NCI-H187 treated with DMSO at 0.1 percent for 48 hours (cell line): ENCODE measurements around the gene ACAA1.
"Not testable (repeated sequence)": the region's sequence is repeated elsewhere in the genome, so short reads cannot be mapped to it uniquely, and the experiment has no call there.

ENCODE experiments used
- DNase-seq: peaks from one replicate; lab custom pipeline; 2025; lab: John Stamatoyannopoulos, UW

The ACAA1 gene

DNA sequence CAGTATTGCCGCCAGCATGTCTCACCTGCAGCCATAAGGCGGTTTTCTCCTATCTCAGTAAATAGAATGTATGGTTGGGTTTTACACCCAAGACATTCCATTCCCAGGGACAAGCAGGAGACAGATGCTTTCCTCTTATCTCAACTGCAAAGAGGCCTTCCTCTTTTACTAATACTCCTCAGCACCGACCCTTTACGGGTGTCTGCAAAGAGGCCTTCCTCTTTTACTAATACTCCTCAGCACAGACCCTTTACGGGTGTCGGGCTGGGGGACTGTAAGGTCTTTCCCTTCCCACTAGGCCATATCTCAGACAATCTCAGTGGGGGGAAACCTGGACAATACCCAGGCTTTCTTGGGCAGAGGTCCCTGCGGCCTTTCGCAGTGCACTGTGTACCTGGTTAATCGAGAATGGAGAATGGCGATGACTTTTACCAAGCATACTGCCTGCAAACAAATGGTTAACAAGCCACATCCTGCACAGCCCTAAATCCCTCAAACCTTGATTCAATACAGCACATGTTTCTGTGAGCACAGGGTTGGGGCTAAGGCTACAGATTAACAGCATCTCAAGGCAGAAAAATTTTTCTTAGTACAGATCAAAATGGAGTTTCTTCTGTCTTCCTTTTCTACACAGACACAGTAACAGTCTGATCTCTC is 1.2 kb downstream of the ACAA1 start:
- not testable (repeated sequence) for DNase-seq

DNA sequence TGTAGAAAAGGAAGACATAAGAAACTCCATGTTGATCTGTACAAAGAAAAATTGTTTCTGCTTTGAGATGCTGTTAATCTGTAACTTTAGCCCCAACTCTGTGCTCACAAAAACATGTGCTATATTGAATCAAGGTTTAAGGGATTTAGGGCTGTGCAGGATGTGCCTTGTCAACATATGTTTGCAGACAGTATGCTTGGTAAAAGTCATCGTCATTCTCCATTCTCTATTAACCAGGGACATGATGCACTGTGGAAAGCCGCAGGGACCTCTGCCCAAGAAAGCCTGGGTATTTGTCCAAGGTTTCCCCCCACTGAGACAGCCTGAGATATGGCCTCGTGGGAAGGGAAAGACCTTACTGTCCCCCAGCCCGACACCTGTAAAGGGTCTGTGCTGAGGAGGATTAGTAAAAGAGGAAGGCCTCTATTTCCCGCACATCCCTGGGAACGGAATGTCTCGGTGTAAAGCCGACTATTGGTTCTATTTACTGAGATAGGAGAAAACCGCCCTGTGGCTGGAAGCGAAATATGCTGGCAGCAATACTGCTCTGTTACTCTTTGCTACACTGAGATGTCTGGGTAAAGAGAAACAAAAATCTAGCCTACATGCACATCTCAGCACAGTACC is 2.3 kb downstream of the ACAA1 start:
- DNase-seq: not testable (repeated sequence)

DNA sequence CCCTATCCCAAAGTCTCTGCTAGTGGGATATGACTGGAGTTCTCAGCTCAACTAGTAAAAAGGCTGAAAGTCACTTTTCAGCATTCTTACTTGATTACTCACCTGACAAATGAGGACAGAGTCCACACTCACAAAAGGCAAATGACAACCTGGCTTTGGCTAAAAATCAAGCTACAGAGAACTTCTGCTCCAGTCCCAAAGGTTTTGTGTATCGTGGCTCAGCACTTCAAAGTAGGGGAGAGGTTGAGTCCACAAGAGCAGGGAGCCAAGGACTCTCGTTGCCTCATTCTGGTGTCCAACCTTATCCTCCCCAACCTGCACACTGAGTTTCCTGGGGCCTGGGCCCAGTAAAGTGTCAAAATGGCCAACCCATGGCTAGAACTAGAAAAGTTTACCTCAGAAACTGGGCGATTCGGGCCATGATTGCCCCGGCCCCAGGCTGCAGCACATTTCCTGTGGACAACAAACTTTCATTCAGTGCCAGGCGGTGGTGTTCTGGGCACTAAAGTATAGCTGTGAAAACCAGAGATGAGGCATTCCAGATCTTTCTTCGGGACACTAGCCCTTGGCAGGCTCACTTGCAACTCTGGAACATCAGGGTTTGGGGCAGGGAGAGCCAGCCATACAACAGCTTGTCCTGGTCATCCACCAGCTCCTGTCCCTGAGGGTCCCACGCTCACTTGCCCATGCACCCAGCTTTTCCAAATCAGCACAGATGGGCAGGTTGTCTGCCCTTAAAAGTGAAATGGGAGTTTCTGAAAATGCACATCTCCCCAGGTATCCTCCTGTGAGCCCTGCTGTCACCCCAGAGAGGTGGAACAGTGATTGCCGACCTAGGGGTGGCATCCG is 3.1 kb downstream of the ACAA1 start:
- no peak for DNase-seq

DNA sequence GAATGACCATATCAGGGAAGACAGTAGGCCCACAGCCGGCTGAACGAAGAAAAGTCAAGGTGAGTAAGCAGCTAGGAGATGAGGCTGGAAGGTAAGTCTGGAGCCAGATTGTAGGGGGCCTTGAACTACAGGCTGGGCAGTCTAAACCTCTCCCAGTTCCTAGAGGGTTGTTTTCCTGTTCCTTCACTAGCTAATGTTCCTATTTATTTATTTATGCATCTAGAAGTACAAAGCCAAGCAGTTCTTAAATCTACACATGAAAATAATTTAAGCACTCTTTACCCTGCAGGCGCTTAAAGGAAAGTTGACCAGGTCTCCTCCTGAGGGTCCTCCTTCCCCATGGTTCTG is 3.7 kb downstream of the ACAA1 start:
- DNase-seq: no peak

DNA sequence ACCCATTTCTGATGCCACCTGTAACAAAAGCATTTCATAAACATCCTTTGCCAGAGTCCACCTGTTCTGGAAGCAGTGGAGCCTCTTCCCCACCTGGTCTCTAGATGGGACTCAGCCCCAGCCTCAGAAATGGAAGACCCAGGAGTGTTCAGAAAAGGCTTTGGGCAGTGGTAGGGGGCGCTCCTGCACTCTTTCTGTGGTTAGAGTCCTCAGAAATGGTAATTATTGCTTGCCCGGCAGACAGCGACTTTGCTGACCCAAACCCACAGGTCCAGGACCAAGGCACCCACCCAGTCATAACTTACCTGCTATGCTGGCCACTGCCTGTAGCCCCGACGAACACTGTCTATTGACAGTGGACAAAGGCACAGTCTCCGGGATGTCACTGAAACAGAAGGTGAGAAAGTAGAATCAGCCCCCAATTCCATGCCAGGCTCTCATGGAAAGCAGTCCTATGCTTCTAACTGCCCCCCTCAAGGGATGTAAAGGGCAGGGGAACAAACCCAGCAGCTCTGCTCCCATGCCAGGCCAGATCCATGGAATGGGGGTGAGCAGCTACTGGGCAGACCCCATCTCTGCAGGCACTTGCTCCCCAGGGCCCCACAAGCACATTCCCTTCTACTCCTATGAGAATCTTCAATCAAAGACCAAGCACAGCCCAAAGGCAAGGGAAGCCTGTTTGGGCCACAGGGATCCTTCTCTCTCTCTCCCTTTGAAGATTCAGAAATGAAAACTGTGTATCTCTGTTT is 5.1 kb downstream of the ACAA1 start:
- no peak for DNase-seq

DNA sequence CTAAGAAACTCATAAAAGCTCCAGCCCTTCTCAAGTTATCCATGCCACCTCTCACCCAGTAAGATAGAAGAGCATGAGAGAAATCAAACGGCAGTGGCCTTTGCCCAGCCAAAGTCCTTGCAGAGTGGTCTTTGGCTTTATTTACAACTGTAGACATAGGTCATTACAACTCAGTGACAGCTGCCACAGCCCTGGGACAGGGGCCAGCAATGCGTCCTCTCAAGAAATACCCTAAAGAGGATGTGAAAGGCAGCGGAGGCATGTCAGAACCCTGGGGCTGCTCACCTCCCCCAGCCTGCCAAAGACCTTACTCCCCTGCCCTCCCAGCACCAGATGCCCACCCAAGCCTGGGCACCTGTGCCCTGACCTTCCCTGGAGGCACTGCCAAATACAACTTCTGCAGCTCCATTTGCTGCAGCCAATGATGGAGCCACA is 6.3 kb downstream of the ACAA1 start:
- DNase-seq: no peak

DNA sequence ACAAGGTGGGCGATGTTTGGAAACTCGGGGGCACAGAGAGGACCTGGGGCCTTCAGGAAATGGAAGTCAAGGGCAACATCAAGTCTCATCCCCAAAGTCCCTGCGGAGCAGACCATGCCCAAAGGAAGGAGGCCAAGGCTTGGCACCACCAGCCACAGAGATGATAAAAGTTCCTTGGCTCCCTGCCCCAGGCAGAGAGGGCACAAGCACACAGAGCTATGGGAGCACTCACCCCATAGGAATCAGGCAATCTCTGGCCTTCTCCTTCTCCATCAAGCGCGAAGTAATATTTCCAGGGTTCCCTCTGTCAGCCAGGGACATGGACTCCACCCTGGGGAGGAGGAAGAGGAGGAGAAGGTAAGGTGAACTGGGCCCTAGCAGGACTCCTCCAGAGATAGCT is 7.9 kb downstream of the ACAA1 start:
- no peak for DNase-seq

DNA sequence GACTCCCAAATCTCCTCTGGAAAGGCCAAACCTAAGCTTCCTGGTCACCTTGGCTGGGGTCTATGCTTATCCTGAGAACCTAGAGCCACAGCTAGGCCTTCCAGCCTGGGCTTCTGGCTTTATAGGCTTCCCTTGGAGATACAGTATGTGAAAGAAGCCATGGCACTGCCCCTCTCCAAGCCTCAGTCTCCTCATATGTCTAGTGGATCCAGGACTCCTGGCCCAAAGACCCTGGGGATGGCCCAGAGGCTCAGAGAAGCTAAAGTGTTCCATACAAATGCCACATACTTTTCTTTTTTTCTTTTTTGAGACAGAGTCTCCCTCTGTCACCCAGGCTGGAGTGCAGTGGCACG is 8.6 kb downstream of the ACAA1 start:
- no peak for DNase-seq

DNA sequence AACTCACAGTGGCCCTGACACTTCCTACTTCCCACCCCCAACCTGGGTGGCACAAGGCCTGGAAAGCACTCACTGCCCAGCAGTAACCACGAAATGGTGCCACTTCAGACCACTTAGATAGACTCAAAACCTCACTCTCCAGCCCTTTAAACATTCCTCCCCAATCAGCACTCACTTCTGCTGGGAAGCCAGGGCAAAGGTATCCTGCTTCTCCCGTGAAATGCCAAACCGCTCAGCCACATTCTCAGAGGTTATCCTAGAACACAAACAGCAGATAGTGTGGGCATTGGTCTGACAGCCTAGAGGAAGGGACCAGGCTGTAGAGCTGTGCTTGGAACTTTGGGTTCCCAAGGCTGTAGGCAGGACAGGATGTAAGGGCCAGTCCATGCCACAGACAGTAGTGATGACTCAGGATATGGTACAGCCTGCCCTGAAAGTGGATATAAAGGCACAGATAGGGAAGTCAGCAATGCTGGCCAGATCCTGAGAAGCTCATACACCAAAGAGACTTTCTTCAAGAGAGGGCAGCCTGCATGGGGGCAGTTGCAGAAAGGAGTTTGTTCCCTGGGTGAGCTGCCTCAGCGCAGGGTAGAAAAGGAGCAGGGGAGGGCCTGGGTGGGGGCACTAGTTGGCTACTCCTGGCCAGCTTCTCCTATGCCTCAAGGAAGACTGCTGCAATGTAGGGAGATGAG is 9.2 kb downstream of the ACAA1 start:
- DNase-seq: no peak

DNA sequence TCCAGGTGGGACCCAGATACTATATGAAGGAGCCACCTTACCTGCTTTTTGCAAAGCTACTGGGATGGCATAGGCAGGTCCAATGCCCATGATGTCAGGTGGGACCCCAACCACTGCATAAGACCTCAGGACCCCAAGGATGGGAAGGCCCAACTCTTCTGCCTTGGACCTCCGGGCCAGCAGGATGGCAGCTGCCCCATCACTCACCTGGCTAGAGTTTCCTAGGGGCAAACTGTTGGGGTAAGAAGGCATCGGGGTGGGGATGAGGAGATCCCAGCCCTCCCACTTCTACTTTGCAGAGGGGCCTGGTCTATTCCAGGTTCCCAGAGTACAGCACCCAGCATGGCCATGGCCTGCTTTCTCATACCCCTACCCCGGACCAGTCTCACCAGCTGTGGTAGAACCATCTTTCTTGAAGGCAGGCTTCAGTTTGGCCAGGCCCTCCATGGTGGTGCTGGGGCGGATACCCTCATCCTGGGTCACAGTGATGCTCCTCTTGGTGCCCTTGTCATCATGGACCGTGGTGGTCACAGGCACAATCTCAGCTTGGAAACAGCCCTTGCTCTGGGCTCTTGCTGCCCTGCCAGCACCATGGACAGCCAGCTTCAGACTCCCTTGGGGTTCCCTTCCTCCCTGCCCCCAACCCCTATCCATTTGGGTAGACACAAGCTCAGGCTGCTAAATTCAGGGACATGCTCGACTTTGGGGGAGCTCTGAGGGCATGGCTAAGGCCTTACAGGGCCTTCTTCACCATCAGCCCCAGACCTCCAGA is 10.6 kb downstream of the ACAA1 start:
- DNase-seq: no peak

DNA sequence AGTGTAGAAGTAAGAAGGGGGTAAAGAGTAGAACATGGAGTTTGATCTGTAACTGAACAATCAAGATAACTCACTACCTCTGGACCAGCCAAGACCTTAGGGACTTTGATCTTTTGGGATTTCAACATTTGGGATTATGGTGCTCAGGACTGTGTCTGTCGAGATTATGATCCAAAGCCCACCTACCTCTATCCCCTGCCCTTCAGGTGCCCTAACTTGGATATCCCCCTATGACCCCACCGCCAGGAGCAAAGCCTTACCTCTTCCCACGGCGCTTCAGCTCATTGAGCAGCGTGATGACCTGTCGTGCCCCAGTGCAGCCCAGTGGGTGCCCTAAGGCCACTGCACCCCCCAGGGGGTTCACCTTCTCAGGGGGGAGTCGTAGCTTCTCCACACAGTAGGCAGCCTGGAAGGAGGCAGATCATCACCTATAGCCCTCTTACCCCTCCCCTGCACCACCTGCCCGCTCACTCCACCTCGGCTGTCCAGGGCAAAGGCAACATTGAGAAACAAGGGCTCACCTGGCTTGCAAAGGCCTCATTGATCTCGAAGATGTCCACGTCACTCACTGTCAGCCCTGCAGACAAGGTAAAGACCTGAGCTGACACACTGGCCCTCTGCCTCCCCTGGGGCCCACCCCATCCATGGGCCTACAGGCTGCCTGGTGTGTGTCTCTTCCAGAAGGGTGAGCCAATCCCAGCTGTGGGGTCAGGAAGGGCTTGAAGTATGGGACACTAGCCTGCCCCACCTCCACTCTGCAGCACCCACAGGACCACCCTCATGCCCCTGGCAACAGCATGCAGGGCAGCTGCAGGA is 11.4 kb downstream of the ACAA1 start:
- no peak for DNase-seq

DNA sequence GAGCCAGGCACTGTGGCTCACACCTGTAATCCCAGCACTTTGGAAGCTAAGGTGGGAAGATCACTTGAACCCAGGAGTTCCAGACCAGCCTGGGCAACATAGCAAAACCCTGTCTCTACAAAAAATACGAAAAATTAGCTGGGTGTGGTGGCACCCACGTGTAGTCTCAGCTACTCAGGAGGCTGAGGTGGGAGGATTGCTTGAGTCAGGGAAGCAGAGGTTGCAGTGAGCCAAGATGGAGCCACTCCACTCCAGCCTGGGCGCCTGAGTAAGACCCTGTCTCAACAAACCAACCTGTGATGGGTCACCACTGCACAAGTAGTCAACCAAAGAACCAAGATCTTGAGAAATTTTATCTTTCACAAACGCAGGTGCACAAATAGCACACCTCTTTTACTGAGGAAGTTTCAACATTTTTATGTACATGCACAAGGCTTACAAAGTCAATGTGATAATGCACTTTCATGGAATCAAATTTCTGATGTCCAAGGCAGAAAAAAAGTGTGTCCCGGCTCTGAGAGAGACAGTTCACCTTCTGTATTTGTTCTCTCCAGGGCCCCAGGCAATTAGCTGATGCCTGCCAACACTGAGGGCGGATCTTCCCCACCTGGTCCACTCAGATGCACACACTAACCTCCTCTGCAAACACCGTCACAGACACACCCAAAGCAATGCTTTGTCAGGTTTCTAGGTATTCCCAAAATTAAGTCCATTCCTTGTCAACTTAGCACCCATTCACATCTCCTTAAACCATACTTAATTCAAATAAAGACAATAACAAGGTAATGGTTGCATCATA is 12.4 kb downstream of the ACAA1 start:
- DNase-seq: no peak

DNA sequence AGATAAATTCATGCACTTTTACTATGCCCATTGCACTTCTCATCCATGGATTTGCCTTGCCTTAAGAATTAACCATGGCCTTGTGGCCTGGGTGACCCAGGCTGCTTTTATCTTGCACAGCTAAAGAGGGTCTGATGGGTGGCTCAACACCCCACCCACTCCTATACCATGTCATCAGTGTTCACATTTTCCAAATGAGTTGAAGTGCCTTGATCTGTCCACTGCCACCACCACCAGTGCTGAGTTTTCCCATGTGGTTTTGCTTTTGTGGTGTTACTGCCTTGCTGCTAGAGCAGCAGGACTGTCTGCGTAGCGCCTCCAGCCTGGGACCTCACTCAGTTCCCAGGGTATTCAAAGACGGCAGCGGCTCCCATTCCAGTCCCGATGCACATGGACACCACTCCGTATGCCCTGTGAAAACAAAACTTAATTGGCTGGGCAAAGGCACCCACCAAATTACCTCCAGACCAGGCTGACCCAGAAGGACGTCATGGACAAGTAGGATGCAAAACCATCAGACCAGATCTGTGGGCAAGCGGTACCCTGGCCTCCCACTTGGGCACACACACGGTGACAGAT is 14.1 kb downstream of the ACAA1 start:
- no peak for DNase-seq

DNA sequence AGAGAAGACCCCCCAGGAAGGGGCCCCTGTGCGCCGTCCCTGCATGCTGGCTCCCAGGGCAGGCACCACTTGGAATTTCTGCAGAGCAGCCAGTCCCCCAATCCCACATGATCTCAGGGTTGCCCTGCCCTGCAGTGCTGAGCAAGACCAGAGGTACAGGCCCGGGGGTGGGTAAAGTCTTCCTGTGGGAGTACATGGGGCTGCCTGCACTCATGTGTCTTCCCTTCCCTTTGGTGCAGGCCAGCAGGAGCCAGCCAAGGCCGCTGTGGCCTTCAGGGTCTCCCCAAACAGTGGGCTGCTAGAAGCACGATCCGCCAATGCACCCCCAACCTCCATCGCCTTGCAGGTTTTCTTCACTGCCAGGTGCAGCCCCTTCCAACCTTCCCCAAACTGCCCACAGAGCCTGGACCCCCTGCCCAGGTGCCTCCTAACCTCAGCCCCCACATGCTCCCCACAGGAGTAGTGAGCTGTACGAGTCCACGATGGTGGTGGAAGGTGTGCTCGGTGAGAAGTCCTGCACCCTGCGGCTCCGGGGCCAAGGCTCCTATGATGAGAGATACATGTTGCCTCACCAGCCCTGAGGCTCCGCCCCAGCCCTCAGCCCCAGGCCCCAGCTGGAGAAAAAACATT is 15.0 kb downstream of the ACAA1 start:
- no peak for DNase-seq

DNA sequence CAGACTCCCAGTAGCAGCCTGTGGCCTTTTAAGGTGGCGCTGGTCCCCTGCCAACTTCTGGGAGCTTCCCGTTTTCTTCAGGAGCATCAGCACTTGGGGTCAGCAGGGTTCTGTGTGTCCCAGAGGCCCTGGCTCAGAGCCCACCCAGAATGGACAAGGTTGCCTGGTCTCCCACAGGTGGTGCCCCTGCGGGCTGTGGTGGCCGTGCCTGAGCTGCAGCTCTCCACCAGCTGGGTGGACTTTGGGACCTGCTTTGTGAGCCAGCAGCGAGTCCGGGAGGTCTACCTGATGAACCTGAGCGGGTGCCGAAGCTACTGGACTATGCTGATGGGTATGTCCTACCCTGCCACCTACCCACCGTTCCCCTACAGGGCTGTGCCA is 15.5 kb downstream of the ACAA1 start:
- no peak for DNase-seq

DNA sequence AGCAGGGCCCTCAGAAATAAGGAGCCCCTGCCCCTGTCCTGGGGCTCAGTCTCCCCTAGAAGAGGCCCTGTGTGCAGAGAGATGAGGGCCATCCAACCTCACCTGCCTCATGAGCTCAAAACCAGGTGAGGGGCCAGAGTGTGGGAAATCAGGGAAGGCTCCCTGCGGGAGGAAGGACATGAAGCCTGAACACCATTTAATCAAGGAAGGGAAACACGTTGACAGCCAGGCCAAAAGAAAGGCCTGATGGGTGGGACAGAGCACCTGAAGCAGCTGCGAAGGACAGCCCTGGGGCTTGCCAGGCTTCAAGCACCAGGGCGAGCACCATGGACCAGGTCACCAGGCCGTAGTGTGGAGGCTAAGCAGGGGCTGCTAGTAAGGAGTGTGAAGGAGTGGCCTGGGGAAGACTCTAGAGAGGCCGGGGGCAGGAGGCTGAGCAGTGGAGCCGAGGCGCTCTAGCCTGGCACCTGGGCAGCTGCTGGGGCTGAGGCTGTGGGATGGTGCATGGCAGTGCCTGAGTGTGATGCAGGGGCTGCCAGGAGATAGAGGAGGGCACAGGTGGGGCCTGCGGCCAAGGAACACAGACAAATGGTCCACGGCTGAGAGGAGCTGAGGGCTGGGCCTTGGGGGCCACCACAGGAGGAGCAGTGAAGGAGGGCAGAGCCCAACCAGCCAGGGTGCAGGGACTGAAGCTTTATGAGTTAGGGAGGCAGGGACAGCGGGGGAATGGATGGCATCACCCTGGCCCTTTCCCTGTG is 16.1 kb downstream of the ACAA1 start:
- DNase-seq: no peak

DNA sequence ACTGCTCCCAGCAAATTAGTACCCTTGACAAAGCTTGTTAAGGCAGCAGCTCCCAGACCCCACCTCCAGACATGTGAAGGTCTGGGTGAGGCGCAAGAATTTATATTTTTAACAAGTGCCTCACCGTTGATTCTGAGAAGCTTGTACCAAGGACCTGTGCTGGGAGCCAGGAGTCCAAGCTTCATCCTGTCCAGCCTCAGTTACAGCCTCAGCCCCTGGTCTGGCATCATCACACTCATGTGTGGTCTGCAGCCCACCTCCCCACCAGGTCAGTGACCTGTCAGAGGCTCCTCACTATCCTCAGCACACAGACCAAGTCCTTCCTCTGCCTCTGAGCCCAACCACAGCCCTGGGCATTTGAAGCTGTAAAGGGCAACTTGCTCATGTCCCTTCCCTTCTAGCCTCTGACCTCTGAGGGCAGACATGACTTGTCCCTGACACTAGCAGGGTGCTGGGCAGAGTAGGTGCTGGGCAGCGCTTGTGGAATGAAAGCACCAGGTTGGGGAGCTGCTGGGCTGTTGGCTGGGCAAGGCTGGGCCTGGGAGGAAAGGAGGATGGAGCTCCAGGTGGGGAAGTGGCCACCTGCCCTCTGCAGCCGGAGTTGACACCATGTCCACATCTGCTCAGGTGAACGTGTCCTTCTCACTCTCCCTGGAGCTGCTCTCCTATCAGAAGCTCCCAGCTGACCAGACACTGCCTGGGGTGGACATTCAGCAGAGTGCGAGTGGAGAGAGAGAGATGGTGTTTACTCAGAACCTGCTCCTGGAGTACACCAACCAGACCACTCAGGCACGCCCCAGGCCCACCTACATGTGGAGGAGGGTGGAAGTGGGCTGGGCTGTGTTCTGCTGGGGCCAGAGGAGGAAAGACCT is 16.9 kb downstream of the ACAA1 start:
- DNase-seq: no peak
